Suppressor macrophage treated with lipopolysaccharide for 4 hours (primary cell): ENCODE results near the gene PKD1.

ENCODE experiments used
- DNase-seq: peaks from one replicate; pipeline ENCODE4 v3.0.0-alpha.2; 2020

PKD1 gene

GRCh38 chr16:2085669-2086068 lies 50.0 kb downstream of the PKD1 start:
- no peak for DNase-seq

- DNase-seq: no peak
Observed at GRCh38 chr16:2084895-2085625, 50.6 kb downstream of the PKD1 start.

GRCh38 chr16:2083876-2084780 lies 51.6 kb downstream of the PKD1 start:
- no peak for DNase-seq

GRCh38 chr16:2083409-2083808 lies 52.3 kb downstream of the PKD1 start:
- DNase-seq: no peak

- DNase-seq: no peak
Observed at GRCh38 chr16:2082983-2083364, 52.7 kb downstream of the PKD1 start.

GRCh38 chr16:2082171-2082982 lies 53.3 kb downstream of the PKD1 start:
- no peak for DNase-seq

- DNase-seq: no peak
Observed at GRCh38 chr16:2081201-2082084, 54.3 kb downstream of the PKD1 start.

- no peak for DNase-seq
Observed at GRCh38 chr16:2079991-2080390, 55.7 kb downstream of the PKD1 start.

- no peak for DNase-seq
Observed at GRCh38 chr16:2079311-2079800, 56.3 kb downstream of the PKD1 start.

- DNase-seq: no peak
Observed at GRCh38 chr16:2078691-2079090, 57.0 kb downstream of the PKD1 start.

- DNase-seq: no peak
Observed at GRCh38 chr16:2078096-2078495, 57.6 kb downstream of the PKD1 start.

GRCh38 chr16:2077696-2078095 lies 58.0 kb downstream of the PKD1 start:
- DNase-seq: no peak

GRCh38 chr16:2077016-2077415 lies 58.7 kb downstream of the PKD1 start:
- no peak for DNase-seq

- DNase-seq: no peak
Observed at GRCh38 chr16:2076072-2076865, 59.4 kb downstream of the PKD1 start.

GRCh38 chr16:2075631-2076030 lies 60.1 kb downstream of the PKD1 start:
- DNase-seq: no peak

- no peak for DNase-seq
Observed at GRCh38 chr16:2074071-2074470, 61.6 kb downstream of the PKD1 start.

- DNase-seq: no peak
Observed at GRCh38 chr16:2072926-2073325, 62.8 kb downstream of the PKD1 start.

GRCh38 chr16:2071454-2072202 lies 64.1 kb downstream of the PKD1 start:
- DNase-seq: no peak

- DNase-seq: no peak
Observed at GRCh38 chr16:2070576-2071453, 64.9 kb downstream of the PKD1 start.
